Subcutaneous adipose tissue (tissue), 4 donors: ENCODE results near the gene KCNG4. TPM values are rescaled to one million over a fixed set of nuclear protein-coding genes. Genes with fewer than 3 reads are reported as not detected.

Source experiments
- total RNA-seq, 4 donors: library from RNA; depleted of rRNA; stranded (reverse); fragments of >200 nt; gene quantifications; one replicate each; pipeline ENCODE4 v1.1.0, GENCODE V29; 2016
- TF ChIP-seq, protein P1 (sequence below): fragments of 450-650 bp; IDR thresholded peaks from one replicate; pipeline ENCODE4 v1.5.1; 2016; ENCODE audit warnings: low read depth, mild to moderate bottlenecking, control low read depth, antibody characterized with exemption, moderate library complexity

KCNG4 gene
- total RNA-seq, 4 donors from 2014 or later, result not detected

DNA sequence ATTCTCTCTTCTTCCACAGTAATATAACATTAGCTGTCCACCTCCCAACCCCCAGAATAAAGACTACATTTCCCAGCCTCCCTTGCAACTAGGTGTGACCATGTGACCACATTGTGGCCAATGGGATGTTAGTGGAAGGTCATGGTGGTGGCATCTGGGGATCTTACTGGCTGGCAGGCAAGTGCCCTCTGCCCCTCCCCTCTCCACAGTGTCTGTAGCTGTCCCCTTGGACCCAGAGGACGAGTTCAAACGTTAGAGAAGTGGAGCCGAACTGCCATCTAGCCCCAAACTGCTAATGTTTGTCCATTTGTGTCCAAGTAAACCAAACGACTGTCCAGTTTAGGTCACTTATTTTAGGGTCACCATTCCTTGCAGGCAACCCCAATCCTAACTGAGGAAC, 26.6 kb upstream of the KCNG4 start:
- TF ChIP-seq, protein P1, sequence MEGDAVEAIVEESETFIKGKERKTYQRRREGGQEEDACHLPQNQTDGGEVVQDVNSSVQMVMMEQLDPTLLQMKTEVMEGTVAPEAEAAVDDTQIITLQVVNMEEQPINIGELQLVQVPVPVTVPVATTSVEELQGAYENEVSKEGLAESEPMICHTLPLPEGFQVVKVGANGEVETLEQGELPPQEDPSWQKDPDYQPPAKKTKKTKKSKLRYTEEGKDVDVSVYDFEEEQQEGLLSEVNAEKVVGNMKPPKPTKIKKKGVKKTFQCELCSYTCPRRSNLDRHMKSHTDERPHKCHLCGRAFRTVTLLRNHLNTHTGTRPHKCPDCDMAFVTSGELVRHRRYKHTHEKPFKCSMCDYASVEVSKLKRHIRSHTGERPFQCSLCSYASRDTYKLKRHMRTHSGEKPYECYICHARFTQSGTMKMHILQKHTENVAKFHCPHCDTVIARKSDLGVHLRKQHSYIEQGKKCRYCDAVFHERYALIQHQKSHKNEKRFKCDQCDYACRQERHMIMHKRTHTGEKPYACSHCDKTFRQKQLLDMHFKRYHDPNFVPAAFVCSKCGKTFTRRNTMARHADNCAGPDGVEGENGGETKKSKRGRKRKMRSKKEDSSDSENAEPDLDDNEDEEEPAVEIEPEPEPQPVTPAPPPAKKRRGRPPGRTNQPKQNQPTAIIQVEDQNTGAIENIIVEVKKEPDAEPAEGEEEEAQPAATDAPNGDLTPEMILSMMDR, result no peak

DNA sequence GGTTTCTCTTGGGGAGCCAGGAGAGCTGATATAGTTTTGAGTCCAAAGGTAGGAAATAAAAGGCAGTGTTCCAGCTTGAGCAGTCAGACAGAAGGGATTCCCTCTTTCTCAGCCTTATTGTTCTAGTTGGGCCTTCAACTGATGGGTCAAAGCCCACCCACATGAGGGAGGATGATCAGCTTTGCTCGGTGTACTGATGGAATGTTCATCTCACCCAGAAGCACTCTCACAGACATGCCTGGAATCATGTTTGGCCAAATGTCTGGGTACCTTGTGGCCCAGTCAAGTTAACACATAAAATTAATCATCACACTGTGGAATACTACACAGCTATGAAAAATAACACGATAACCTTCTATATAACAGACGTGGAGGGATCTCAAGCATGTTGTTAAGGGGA, 23.1 kb upstream of the KCNG4 start:
- TF ChIP-seq, protein P1, result no peak

DNA sequence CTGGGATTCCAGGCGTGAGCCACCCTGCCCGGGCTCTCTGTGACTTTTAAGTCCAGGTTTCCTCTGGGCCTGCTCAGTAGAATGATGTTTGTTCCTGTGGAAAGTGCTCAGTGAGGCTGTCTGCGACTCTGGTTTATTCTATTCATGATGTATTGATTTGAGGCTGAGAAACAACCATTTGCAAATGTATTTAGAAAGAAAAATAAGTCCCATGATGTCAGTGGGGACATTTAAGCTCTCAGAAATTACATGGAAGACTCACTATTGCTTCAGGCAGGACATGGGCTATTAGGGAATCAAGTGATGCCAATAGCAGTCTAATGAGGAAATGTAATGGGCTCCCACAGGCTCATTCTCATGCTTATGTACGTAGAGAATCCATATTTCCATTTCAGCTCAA, 22.2 kb upstream of the KCNG4 start:
- TF ChIP-seq, protein P1, result no peak

DNA sequence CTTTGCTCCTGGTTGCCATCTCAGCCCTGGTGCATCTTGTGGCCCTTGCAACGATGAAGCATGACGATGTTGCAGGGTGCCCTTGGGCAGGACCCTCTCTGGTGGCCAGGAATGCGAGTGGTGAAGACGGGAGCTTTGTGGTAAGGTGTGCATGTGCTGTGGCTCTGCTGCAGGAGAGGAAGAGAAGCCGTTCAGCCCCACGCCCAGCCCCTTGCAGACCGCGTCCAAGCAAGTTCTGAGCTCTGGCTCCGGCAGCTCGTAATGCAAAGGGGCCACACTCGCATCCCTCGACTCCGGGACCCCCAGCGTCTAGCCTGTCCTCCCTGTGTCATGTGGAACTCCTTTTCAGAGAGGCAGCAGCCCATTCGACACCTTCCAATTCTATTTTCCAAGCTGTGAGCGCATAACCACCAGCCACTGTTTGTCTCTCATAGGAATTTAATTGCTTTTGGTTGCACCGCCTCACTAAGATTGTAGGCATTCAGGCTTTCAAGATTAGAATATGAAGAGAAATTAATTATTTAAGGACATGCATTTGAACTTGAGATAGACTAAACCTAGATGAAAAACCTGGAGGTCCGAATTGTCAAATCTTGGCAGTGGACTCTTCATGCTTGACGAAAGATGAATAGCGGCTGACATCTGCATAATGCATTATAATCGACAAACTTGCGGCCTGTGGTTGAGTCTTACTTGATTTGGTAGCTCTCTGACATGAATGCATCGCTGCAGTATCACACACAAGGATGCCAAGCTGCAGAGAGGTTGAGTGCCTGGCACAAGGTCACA, 21.1 kb upstream of the KCNG4 start:
- TF ChIP-seq, protein P1, result no peak

DNA sequence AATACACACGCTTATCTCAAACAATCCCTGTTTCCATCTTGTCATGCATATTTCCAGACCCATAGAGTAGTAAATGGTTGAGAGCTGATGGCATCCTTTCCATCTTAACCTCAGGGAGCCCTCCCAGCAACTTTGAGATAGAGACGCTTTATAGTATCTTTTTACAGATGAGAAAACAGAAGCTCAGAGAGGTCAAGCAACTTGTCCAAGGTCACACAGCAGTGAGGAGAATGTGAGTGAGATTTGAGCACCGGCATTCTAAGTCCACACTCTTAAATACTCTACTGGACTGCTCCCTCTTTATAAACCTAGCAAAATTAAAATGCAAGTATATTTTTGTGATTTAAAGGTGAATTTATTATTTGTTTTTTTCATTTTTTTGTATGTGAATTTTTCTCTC, 19.9 kb upstream of the KCNG4 start:
- TF ChIP-seq, protein P1, result no peak

DNA sequence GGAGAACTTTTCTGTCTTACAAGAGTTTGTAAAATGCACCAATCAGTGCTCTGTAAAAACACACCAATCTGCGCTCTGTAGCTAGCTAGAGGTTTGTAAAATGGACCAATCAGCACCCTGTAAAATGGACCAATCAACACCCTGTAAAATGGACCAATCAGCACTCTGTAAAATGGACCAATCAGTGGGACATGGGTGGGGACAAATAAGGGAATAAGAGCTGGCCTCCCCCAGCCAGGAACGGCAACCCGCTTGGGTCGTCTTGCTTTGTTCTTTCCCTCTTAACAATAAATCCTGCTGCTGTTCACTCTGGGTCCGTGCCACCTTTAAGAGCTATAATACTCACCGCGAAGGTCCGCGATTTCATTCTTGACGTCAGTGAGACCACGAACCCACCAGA, 18.5 kb upstream of the KCNG4 start:
- TF ChIP-seq, protein P1, result no peak

DNA sequence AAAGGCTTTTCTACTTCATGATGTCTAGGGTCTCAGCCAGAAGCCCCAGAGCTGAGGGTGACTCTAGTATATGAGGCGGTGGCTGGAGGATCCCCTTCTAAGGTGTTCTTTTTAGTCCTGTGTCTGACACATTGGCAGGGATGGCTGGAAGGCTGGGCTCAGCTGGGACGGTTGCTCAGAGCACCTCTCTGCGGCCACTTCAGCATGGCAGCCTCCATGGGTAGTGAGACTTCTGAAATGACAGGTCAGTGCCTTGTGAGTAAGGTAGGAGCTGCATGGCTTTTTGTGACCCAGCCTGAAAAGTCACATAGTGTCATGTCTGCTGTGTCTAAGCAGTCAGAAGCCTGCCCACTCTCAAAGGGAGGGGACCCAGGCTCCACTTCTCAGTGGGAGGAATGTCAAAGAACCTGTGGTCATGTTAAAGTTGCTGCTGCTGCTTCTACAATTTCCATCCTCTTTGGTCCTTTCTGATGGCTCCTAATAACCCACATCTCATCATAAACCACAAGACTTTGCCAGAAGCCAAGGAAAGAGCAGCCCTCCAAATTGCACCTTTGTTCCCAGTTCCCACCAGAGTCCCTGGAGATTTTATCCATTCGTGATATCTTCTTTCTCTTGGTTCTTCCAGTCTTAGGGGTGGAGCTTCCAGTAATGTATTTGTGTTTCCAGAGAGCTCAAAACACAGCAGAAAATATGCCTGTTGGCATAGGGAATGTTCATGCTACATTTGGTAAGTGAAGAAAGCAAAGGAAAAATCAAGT, 15.4 kb upstream of the KCNG4 start:
- TF ChIP-seq, protein P1, result no peak
